GM19193 (cell line): ENCODE measurements around the gene PLPPR3.

Experiments
- POLR2A ChIP-seq: IDR thresholded peaks from 4 replicates; pipeline ENCODE4 v1.6.1; 2011; ENCODE audit not compliant: insufficient read depth, insufficient read length; ENCODE audit errors: extremely low read depth

PLPPR3 gene

GRCh38 chr19:843180-843835 is 21.6 kb upstream of the PLPPR3 start:
- TF ChIP-seq POLR2A: no peak

GRCh38 chr19:840519-841206 is 18.9 kb upstream of the PLPPR3 start, which contains the start of gene PRTN3:
Gene PRTN3 (plus strand): TSS chr19:840999. CDS start chr19:841009, 10 bp downstream.
- TF ChIP-seq POLR2A: no peak

GRCh38 chr19:835210-835810 is 13.6 kb upstream of the PLPPR3 start:
- no peak for TF ChIP-seq POLR2A

GRCh38 chr19:834216-834615 is 12.5 kb upstream of the PLPPR3 start:
- no peak for TF ChIP-seq POLR2A

- no peak for TF ChIP-seq POLR2A
These were observed 9.9 kb upstream of the PLPPR3 start for GRCh38 chr19:831407-832369.

GRCh38 chr19:829129-829758 is 7.5 kb upstream of the PLPPR3 start:
- TF ChIP-seq POLR2A: no peak

- TF ChIP-seq POLR2A: no peak
These were observed 6.1 kb upstream of the PLPPR3 start, which contains the start of gene AZU1 for GRCh38 chr19:827710-828321. Gene AZU1 (plus strand): TSS chr19:827837. CDS start chr19:827847, 10 bp downstream.

GRCh38 chr19:827314-827709 is 5.6 kb upstream of the PLPPR3 start:
- no peak for TF ChIP-seq POLR2A

- no peak for TF ChIP-seq POLR2A
These were observed 4.3 kb upstream of the PLPPR3 start for GRCh38 chr19:825897-826644.

- TF ChIP-seq POLR2A: no peak
These were observed 3.1 kb upstream of the PLPPR3 start for GRCh38 chr19:824885-825284.

GRCh38 chr19:823565-824121 is 1.9 kb upstream of the PLPPR3 start:
- TF ChIP-seq POLR2A: no peak

GRCh38 chr19:821231-821824 is 427 bp downstream of the PLPPR3 start:
- TF ChIP-seq POLR2A: no peak

- no peak for TF ChIP-seq POLR2A
These were observed 5.3 kb downstream of the PLPPR3 start for GRCh38 chr19:816500-816857.

GRCh38 chr19:815775-816499 is 5.8 kb downstream of the PLPPR3 start:
- no peak for TF ChIP-seq POLR2A
